Heart right ventricle (tissue), 16 donors: ENCODE measurements around the gene PLCB1. TPM values are rescaled to one million over a fixed set of nuclear protein-coding genes. Genes with fewer than 3 reads are reported as not detected.
A peak's percentile ranks its signal among the peaks of the same experiment; 100 is the strongest.

Source experiments
- ATAC-seq, 8 donors: fragments of 200-7000 bp; cut with Tn5 transposase; one replicate each; pipeline ENCODE4 v1.9.1; 2020; ENCODE audit warnings: mild to moderate bottlenecking in 8 of 8, moderate library complexity in 8 of 8, moderate number of reproducible peaks in 1 of 8
- DNase-seq, 2 donors: peaks; one replicate each; pipeline ENCODE4 v3.0.0-alpha.2; 2020
- H3K27ac ChIP-seq, 10 donors: fragments of 200-600 bp; sonication (generic) in 2 of 10; one replicate each; pipeline versions ENCODE4 v1.5.0 to v1.8.0; 2020 to 2022; ENCODE audit warnings: mild to moderate bottlenecking in 3 of 10
- H3K27me3 ChIP-seq, 7 donors: fragments of 200-600 bp; one replicate each; pipeline ENCODE4 v1.8.0; 2021 to 2022; ENCODE audit warnings: mild to moderate bottlenecking in 2 of 7
- H3K36me3 ChIP-seq, 9 donors: fragments of 200-600 bp; sonication (generic) in 1 of 9; one replicate each; pipeline versions ENCODE4 v1.5.0 to v1.8.0; 2020 to 2022; ENCODE audit warnings: mild to moderate bottlenecking in 2 of 9
- H3K4me1 ChIP-seq, 9 donors: fragments of 200-600 bp; sonication (generic) in 1 of 9; one replicate each; pipeline versions ENCODE4 v1.5.0 to v1.8.0; 2020 to 2022; ENCODE audit warnings: mild to moderate bottlenecking in 4 of 9
- H3K4me3 ChIP-seq, 10 donors: fragments of 200-600 bp; sonication (generic) in 2 of 10; one replicate each; pipeline versions ENCODE4 v1.5.0 to v1.8.0; 2020 to 2022; ENCODE audit warnings: mild to moderate bottlenecking in 7 of 10, moderate library complexity in 2 of 10
- H3K9me3 ChIP-seq, 11 donors: fragments of 200-600 bp in 10 of 11; sonication (generic) in 2 of 11; one replicate each; pipeline versions ENCODE4 v1.5.0 to v1.8.0; 2013 to 2022; ENCODE audit warnings: mild to moderate bottlenecking in 2 of 11, control low read depth in 1 of 11, moderate library complexity in 1 of 11
- CTCF ChIP-seq, 9 donors: fragments of 200-600 bp; sonication (generic) in 2 of 9; IDR thresholded peaks; one replicate each; pipeline versions ENCODE4 v1.5.0 to v1.8.0; 2021 to 2022; ENCODE audit warnings: antibody characterized with exemption in 9 of 9, mild to moderate bottlenecking in 5 of 9, moderate library complexity in 1 of 9
- WGBS, 2 donors: extraction: QIAGEN DNeasy Blood & Tissue Kit; methylation state at CpG; one replicate each; pipeline ENCODE4 v1.1.7; 2013; ENCODE audit warnings: inconsistent platforms in 1 of 2; 5-methylcytosine and 5-hydroxymethylcytosine counted together
- intact Hi-C, 10 donors: fragments of 100-400 bp; cut with DNase I; formaldehyde crosslinking; loops; one replicate each; pipeline versions ENCODE4 v1.11.1 to v1.14.2; 2022
- polyA plus RNA-seq, 2 donors: library from polyadenylated mRNA; stranded (reverse); fragments of 200-250 nt; gene quantifications; one replicate each; pipeline ENCODE4 v1.2.3, GENCODE V29; 2013
- total RNA-seq, 10 donors: library from RNA; stranded (reverse); fragmentation: NEBNext Ultra II Directional in 3 of 10; extraction: Animal tissue kit (Norgen Biotek cat#: 25700) in 3 of 10; gene quantifications; one replicate each; pipeline versions ENCODE4 v1.2.1 to v1.2.4, GENCODE V29; 2021 to 2023
- donor health status: Arrhythmogenic right ventricular cardiomyopathy.
- donor health status: ischemic (EF 13 %, LVEDD 7.1; RV severe dilation, severe dysfunction).
- donor health status: healthy with polysubstance abuse.
- donor health status: DM: no; HTN: yes; CAD: no.
- donor health status: DM: no; HTN: no; CAD: no.
- donor health status: ischemic (EF 25% LVEDD 6.9; RV normal size, moderate dysfunction).
- donor health status: ischemic (EF 25% LVEDD 5.7; RV mildly dilated, moderate dysfunction).
- donor health status: healthy.
- donor health status: DM: yes; HTN: yes; CAD: no.
- donor health status: Ischemic cardiomyopathy.
- donor health status: ischemic (EF 35%, LVEDD 5.7; RV mildly dilated, moderate dysfunction).
- donor health status: nonischemic (EF 11% LVEDD 7.7; RV severe dilation, severe dysfunction).
- donor health status: DM: yes; HTN: yes; CAD: no.
- donor health status: PGD.
- donor health status: ischemic (EF 29% LVEDD 5.4; RV normal size, mild dysfunction).
- donor health status: nonischemic (EF 23%, LVEDD 6.1; RV moderate dilation, normal function).

Gene PLCB1
- total and polyA plus RNA-seq, 12 donors = 2.2 to 12.7 (median 7.1) TPM

GRCh38 chr20:8144282-8145245 lies 12.5 kb downstream of the PLCB1 start:
- peak overlapping the region in 3 of 10 donors; percentile 34 to 46 (median 37) for H3K27ac ChIP-seq
- TF ChIP-seq CTCF (IDR thresholded peaks at IDR 0.05) = no peak
- H3K9me3 ChIP-seq = no peaks in the 10 kb centered on the region
- peaks cover 3 to 52% (median 32%) of the 10 kb centered on the region in 9 donors for H3K4me1 ChIP-seq
- intact Hi-C loops = loop anchor here in 1 of 10 donors (5.0 kb wide), 1 partner anchor 68 kb away; no protein-coding TSS in a partner anchor
- DNase-seq = no peak
- H3K27me3 ChIP-seq = no peaks in the 10 kb centered on the region
- peak in 5 of 8 donors; percentile 25 to 49 (median 35) for ATAC-seq
- no peak overlapping the region for H3K4me3 ChIP-seq
- WGBS, 2 donors = 59 to 71% methylated on average over 13 of the region's 13 CpGs
- no peaks in the 10 kb centered on the region for H3K36me3 ChIP-seq

- H3K36me3 ChIP-seq = no peaks in the 10 kb centered on the region
- no peaks in the 10 kb centered on the region for H3K9me3 ChIP-seq
- intact Hi-C loops = loop anchor here in 1 of 10 donors (5.0 kb wide), 1 partner anchor 67 kb away; no protein-coding TSS in a partner anchor
- no peak for ATAC-seq
- peak overlapping the region in 3 of 10 donors; percentile 34 to 46 (median 37) for H3K27ac ChIP-seq
- WGBS, 2 donors = 87 to 89% methylated on average over 8 of the region's 8 CpGs
- no peak overlapping the region for H3K4me3 ChIP-seq
- peaks cover 3 to 58% (median 36%) of the 10 kb centered on the region in 9 donors for H3K4me1 ChIP-seq
- TF ChIP-seq CTCF (IDR thresholded peaks at IDR 0.05) = no peak
- no peaks in the 10 kb centered on the region for H3K27me3 ChIP-seq
- no peak for DNase-seq
Measured at GRCh38 chr20:8145246-8146168, 13.4 kb downstream of the PLCB1 start.

GRCh38 chr20:8147476-8147875 lies 15.4 kb downstream of the PLCB1 start:
- WGBS, 2 donors = 69 to 84% methylated on average over 3 of the region's 3 CpGs
- ATAC-seq (no peak), DNase-seq (no peak)
- intact Hi-C loops = loop anchor here in 1 of 10 donors (5.0 kb wide), 1 partner anchor 65 kb away; no protein-coding TSS in a partner anchor
- H3K27ac ChIP-seq = no peak overlapping the region
- H3K27me3 ChIP-seq = no peaks in the 10 kb centered on the region
- peaks cover 3 to 68% (median 55%) of the 10 kb centered on the region in 9 donors for H3K4me1 ChIP-seq
- H3K36me3 ChIP-seq = no peaks in the 10 kb centered on the region
- no peak for TF ChIP-seq CTCF (IDR thresholded peaks at IDR 0.05)
- no peak overlapping the region for H3K4me3 ChIP-seq
- H3K9me3 ChIP-seq = no peaks in the 10 kb centered on the region

- no peak for TF ChIP-seq CTCF (IDR thresholded peaks at IDR 0.05)
- no peaks in the 10 kb centered on the region for H3K27me3 ChIP-seq
- ATAC-seq (no peak), DNase-seq (no peak)
- no peaks in the 10 kb centered on the region for H3K9me3 ChIP-seq
- intact Hi-C loops = loop anchor here in 1 of 10 donors (5.0 kb wide), 1 partner anchor 64 kb away; no protein-coding TSS in a partner anchor
- H3K36me3 ChIP-seq = no peaks in the 10 kb centered on the region
- peaks cover 3 to 74% (median 66%) of the 10 kb centered on the region in 9 donors for H3K4me1 ChIP-seq
- no peak overlapping the region for H3K4me3 ChIP-seq
- peak overlapping the region in 2 of 10 donors; percentile 13 to 17 for H3K27ac ChIP-seq
Measured at GRCh38 chr20:8148501-8148900, 16.4 kb downstream of the PLCB1 start.
